ENCODE results near the gene TNNI3K. TPM values are rescaled to one million over a fixed set of nuclear protein-coding genes. Genes with fewer than 3 reads are reported as not detected.

TNNI3K gene
- total RNA-seq, 1 experiment from 2014 or later: not detected

DNA sequence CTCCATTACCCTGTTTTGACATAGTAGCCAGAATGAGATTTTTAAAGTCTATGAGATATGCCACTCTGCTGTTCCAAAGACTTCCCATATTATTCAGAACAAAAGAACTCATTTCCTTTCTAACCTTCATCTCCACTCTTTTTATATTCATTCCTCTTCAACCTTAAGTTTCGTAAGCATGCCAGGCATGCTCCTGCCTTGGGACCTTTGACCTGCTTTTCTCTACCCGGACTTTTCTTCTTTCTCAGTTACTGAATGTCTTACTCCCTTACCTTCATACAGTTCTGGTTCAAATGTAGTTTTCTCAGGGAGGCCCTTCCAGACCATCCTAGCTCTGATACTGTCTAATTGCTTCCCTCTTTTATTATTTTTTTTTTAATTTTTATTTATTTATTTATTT is 81.1 kb downstream of the TNNI3K start:
- Histone ChIP-seq H3K9me3 (ENCODE audit: low read depth, low read length, poor library complexity, severe bottlenecking) (no peaks in the 10 kb centered on the region), H3K27me3 (replicated peaks; ENCODE audit: insufficient read depth, low read depth, low read length, poor library complexity) (peaks cover 8% of the 10 kb centered on the region), H3K27ac (ENCODE audit: low read depth, low read length, poor library complexity, severe bottlenecking) (no peak overlapping the region), H3K4me1 (ENCODE audit: insufficient read depth, low read length, poor library complexity, severe bottlenecking) (no peaks in the 10 kb centered on the region), H3K4me3 (ENCODE audit: low read depth, low read length, poor library complexity, severe bottlenecking) (no peak overlapping the region), H3K36me3 (ENCODE audit: insufficient read depth, low read length, poor library complexity, severe bottlenecking) (no peaks in the 10 kb centered on the region)
- DNase-seq (ENCODE audit: low spot score): no peak
- CTCF ChIA-PET: no interaction called here
- BruUV-seq (replicated peaks): no TSS peak
- intact Hi-C loops (cut with micrococcal nuclease; ENCODE audit: unreplicated experiment): no loop called here
- TF ChIP-seq EZH2 (IDR thresholded peaks at IDR 0.05; ENCODE audit: borderline replicate concordance, low read depth, low read length, poor library complexity, severe bottlenecking): no peak
- TF ChIP-seq CTCF (conservative IDR thresholded peaks at IDR 0.05; ENCODE audit: low read depth, low read length): no peak
- POLR2A ChIA-PET (ENCODE audit: low non-redundant PET): no interaction called here

GRCh38 chr1:74317663-74318062 is 82.5 kb downstream of the TNNI3K start:
- H3K4me3 ChIP-seq (ENCODE audit: low read depth, low read length, poor library complexity, severe bottlenecking): no peak overlapping the region
- intact Hi-C loops (cut with micrococcal nuclease; ENCODE audit: unreplicated experiment): no loop called here
- ChIA-PET CTCF (no interaction called here), POLR2A (ENCODE audit: low non-redundant PET) (no interaction called here)
- H3K27me3 ChIP-seq (replicated peaks; ENCODE audit: insufficient read depth, low read depth, low read length, poor library complexity): peaks cover 8% of the 10 kb centered on the region
- BruUV-seq (replicated peaks): no TSS peak
- DNase-seq (ENCODE audit: low spot score): no peak
- H3K27ac ChIP-seq (ENCODE audit: low read depth, low read length, poor library complexity, severe bottlenecking): no peak overlapping the region
- no peak for TF ChIP-seq EZH2 (IDR thresholded peaks at IDR 0.05; ENCODE audit: borderline replicate concordance, low read depth, low read length, poor library complexity, severe bottlenecking)
- no peak for TF ChIP-seq CTCF (conservative IDR thresholded peaks at IDR 0.05; ENCODE audit: low read depth, low read length)
- no peaks in the 10 kb centered on the region for H3K4me1 ChIP-seq (ENCODE audit: insufficient read depth, low read length, poor library complexity, severe bottlenecking)
- no peaks in the 10 kb centered on the region for H3K36me3 ChIP-seq (ENCODE audit: insufficient read depth, low read length, poor library complexity, severe bottlenecking)
- H3K9me3 ChIP-seq (ENCODE audit: low read depth, low read length, poor library complexity, severe bottlenecking): no peaks in the 10 kb centered on the region

DNA sequence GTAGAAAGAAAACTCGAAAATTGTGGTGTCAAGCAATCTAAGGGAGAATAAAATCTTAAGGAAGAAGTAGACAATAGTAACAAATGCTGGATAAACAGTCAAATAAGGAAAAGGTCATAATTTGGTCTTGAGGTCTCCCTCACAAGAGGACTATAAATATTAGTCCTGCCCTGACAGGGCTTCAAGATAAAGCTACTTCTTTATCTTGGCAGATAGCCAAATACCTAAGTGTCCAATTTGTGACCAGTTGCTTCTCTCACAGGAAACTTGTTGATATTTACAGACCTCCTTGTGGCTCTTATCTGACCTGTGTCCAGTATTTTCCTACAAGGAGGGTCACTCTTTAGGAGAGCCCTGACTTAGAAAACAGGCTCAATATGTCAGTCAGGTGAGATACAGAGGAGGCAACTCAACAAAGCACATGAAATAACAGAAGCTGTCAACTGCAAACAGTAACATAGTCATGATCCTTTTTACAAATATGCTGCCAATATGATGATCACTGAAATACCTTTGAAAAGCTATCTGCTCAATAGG is 88.8 kb downstream of the TNNI3K start:
- ChIA-PET CTCF (no interaction called here), POLR2A (ENCODE audit: low non-redundant PET) (no interaction called here)
- Histone ChIP-seq H3K4me3 (ENCODE audit: low read depth, low read length, poor library complexity, severe bottlenecking) (no peak overlapping the region), H3K27ac (ENCODE audit: low read depth, low read length, poor library complexity, severe bottlenecking) (no peak overlapping the region), H3K36me3 (ENCODE audit: insufficient read depth, low read length, poor library complexity, severe bottlenecking) (no peaks in the 10 kb centered on the region), H3K27me3 (replicated peaks; ENCODE audit: insufficient read depth, low read depth, low read length, poor library complexity) (no peaks in the 10 kb centered on the region), H3K4me1 (ENCODE audit: insufficient read depth, low read length, poor library complexity, severe bottlenecking) (no peaks in the 10 kb centered on the region), H3K9me3 (ENCODE audit: low read depth, low read length, poor library complexity, severe bottlenecking) (no peaks in the 10 kb centered on the region)
- TF ChIP-seq CTCF (conservative IDR thresholded peaks at IDR 0.05; ENCODE audit: low read depth, low read length) (no peak), EZH2 (IDR thresholded peaks at IDR 0.05; ENCODE audit: borderline replicate concordance, low read depth, low read length, poor library complexity, severe bottlenecking) (no peak)
- intact Hi-C loops (cut with micrococcal nuclease; ENCODE audit: unreplicated experiment): no loop called here
- no TSS peak for BruUV-seq (replicated peaks)
- DNase-seq (ENCODE audit: low spot score): no peak
